IPS-NIHi7 (cell line): ENCODE measurements around the gene CYP27B1.
"Not testable (repeated sequence)": the region's sequence is repeated elsewhere in the genome, so short reads cannot be mapped to it uniquely, and the experiment has no call there.

Experiments
- DNase-seq: peaks from one replicate; pipeline ENCODE4 v3.0.0; 2012; ENCODE audit warnings: mixed read lengths; ENCODE audit errors: extremely low spot score

Gene CYP27B1

GRCh38 chr12:57722716-57723629 lies 43.9 kb downstream of the CYP27B1 start:
- no peak for DNase-seq

- DNase-seq = not testable (repeated sequence)
Measured at GRCh38 chr12:57721846-57722608, 44.9 kb downstream of the CYP27B1 start.

DNA sequence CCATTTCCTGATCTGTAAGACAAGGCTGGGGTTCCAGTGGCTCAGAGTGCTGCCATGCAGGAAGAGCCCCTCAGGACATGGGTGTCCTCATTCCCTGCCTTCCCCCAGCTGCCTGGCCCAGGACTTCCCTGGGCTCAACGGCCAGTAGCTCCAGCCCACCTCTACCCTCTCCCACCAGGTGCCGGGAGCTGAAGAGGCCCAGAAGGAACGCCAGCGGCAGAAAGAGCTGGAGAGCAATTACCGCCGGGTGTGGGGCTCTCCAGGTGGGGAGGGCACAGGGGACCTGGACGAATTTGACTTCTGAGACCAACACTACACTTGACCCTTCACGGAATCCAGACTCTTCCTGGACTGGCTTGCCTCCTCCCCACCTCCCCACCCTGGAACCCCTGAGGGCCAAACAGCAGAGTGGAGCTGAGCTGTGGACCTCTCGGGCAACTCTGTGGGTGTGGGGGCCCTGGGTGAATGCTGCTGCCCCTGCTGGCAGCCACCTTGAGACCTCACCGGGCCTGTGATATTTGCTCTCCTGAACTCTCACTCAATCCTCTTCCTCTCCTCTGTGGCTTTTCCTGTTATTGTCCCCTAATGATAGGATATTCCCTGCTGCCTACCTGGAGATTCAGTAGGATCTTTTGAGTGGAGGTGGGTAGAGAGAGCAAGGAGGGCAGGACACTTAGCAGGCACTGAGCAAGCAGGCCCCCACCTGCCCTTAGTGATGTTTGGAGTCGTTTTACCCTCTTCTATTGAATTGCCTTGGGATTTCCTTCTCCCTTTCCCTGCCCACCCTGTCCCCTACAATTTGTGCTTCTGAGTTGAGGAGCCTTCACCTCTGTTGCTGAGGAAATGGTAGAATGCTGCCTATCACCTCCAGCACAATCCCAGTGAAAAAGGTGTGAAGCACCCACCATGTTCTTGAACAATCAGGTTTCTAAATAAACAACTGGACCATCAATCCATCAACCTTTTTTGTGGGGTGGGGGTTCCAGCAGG lies 46.0 kb downstream of the CYP27B1 start:
- DNase-seq = no peak

GRCh38 chr12:57719777-57720605 lies 46.9 kb downstream of the CYP27B1 start:
- DNase-seq = no peak

DNA sequence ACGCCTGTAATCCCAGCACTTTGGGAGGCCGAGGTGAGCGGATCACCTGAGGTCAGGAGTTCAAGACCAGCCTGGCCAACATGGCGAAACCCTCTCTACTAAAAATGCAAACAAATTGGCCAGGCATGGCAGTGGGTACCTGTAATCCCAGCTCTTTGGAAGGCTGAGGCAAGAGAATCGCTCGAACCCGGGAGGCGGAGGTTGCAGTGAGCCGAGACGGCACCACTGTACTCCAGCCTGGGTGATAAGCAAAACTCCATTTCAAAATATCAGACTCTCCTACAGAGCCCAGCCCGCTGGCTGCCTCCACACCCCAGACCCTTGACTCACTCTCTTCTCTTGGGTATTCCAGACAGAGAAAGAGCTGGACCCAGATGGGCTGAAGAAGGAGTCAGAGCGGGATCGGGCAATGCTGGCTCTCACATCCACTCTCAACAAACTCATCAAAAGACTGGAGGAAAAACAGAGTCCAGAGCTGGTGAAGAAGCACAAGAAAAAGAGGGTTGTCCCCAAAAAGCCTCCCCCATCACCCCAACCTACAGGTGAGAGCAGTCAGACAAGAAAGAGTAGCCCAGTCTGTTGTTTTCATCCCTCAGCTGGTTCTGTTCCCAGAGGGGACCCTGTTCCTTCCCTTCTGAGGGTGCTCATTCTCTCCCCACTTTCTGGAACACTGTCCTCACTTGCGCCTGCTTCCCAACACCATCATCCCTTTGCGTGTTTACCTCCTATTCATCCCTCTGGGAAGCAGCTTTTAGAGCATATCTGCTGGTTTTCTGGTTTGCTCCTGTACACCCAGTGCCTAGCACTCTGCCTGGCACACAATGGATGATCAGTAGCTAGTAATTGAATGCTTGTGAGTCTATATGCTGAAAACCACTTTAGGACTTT lies 48.0 kb downstream of the CYP27B1 start:
- no peak for DNase-seq

- no peak for DNase-seq
Measured at GRCh38 chr12:57717846-57718640, 48.8 kb downstream of the CYP27B1 start.

DNA sequence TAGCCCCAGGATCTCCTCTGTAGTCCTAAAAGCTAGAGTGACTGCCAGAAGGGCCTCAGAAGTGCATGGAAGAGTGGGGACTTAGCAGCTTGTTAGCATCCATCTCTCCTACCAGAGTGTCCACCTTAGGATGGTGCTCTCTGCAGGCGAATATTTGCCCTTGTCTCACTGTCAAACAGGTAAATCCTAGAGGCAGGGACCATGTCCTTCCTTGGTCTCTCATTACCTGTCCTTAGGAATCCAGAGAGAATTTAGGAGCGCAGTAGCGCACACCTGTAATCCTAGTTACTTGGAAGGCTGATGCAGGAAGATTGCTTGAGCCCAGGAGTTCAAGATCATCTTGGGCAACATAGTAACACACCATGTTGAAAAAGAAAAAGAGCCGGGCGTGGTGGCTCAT lies 49.7 kb downstream of the CYP27B1 start:
- DNase-seq = no peak

- DNase-seq = no peak
Measured at GRCh38 chr12:57716305-57716704, 50.6 kb downstream of the CYP27B1 start.

- no peak for DNase-seq
Measured at GRCh38 chr12:57715786-57716185, 51.1 kb downstream of the CYP27B1 start.

GRCh38 chr12:57715036-57715748 lies 51.7 kb downstream of the CYP27B1 start:
- not testable (repeated sequence) for DNase-seq

DNA sequence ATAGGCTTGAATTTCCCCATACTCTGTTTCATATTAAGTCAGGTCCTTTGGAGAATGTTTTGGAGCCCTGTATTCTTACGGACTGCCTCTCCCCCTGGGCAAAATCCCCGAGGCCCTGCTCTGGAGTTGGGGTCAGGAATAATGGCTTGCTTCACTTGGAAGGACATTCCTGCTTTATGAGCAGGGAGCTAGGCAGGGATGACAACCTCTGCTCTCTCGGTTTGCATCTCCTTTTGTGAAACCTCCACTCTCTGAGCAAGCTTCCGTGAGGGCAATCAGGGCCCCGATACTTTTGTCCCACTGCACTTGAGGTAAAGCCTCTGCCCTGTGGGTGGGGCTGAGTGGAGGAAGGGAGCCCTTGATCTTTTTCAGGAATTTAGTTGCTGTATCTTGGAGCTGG lies 53.7 kb downstream of the CYP27B1 start:
- DNase-seq = no peak

- DNase-seq = no peak
Measured at GRCh38 chr12:57712701-57713100, 54.2 kb downstream of the CYP27B1 start.
